HCT116 (cell line): ENCODE measurements around the gene PODNL1. TPM values are rescaled to one million over a fixed set of nuclear protein-coding genes. Genes with fewer than 3 reads are reported as not detected.

Experiments used
- ATAC-seq: fragments of 200-7000 bp; cut with Tn5 transposase; 2 replicates; pipeline ENCODE4 v1.9.1; 2020; ENCODE audit warnings: mild to moderate bottlenecking, moderate library complexity
- BruUV-seq: library from RNA; stranded (reverse); fragments of 400-500 nt; replicated peaks from 2 replicates; lab custom pipeline; 2021; lab: Mats Ljungman, UMichigan
- CTCF ChIA-PET: fragments of 300-600 bp; sonication (Branson Sonifier 250); formaldehyde crosslinking; loops from one replicate; lab custom pipeline; 2021; ENCODE audit warnings: antibody characterized with exemption; lab: Charles Lee
- POLR2A ChIA-PET: fragments of 300-600, 350-600 bp; sonication (Branson Sonifier 250); formaldehyde crosslinking; loops from one replicate; lab custom pipeline; 2021; ENCODE audit warnings: antibody characterized with exemption; lab: Charles Lee
- RAD21 ChIA-PET, 2 experiments: fragments of 300-600 bp; sonication (Branson Sonifier 250); formaldehyde crosslinking; loops; one replicate each; lab custom pipeline; 2023; ENCODE audit warnings: low total read pairs in 2 of 2; ENCODE audit not compliant: uncharacterized antibody in 2 of 2, unreplicated experiment in 2 of 2, low non-redundant PET in 1 of 2; lab: Charles Lee
- DNase-seq: peaks from one replicate; pipeline ENCODE4 v3.0.0-alpha.2; 2010; ENCODE audit warnings: low read depth, low spot score
- H2AFZ ChIP-seq: fragments of 200-600 bp; shearing (Covaris generic), sonication (generic); 2 replicates; pipeline ENCODE4 v1.6.1; 2017; ENCODE audit warnings: low read depth, mixed run types, mixed read lengths, antibody characterized with exemption, low read length; ENCODE audit not compliant: poor library complexity, severe bottlenecking
- H3K27ac ChIP-seq: 2 replicates; pipeline ENCODE4 v1.5.1; 2012; ENCODE audit warnings: low read depth, low read length
- H3K27me3 ChIP-seq: fragments of 200-600 bp; sonication (generic); 2 replicates; pipeline ENCODE4 v1.6.1; 2016; ENCODE audit warnings: mixed run types, low read length, mixed read lengths; ENCODE audit not compliant: insufficient read depth
- H3K36me3 ChIP-seq, 2 experiments: fragments of 200-500 bp in 1 of 2; fragments of 200-600 bp in 1 of 2; sonication (Bioruptor generic) in 1 of 2; sonication (generic) in 1 of 2; 2 replicates each; pipeline versions ENCODE4 v1.5.1 to v1.6.1; 2014 to 2016; ENCODE audit warnings: low read length in 2 of 2, inconsistent platforms in 1 of 2, mixed read lengths in 1 of 2, mixed run types in 1 of 2; ENCODE audit not compliant: insufficient read depth in 2 of 2, control insufficient read depth in 1 of 2
- H3K4me1 ChIP-seq, 2 experiments: fragments of 200-600 bp in 1 of 2; sonication (generic) in 1 of 2; 2 replicates each; pipeline versions ENCODE4 v1.5.1 to v1.6.1; 2012 to 2017; ENCODE audit warnings: low read length in 2 of 2, inconsistent platforms in 1 of 2, mild to moderate bottlenecking in 1 of 2, mixed read lengths in 1 of 2, mixed run types in 1 of 2, moderate library complexity in 1 of 2; ENCODE audit not compliant: insufficient read depth in 2 of 2, control insufficient read depth in 1 of 2
- H3K4me2 ChIP-seq: fragments of 200-600 bp; sonication (generic); 2 replicates; pipeline ENCODE4 v1.6.1; 2017; ENCODE audit warnings: mixed run types, low read length, mixed read lengths
- H3K4me3 ChIP-seq, 2 experiments: fragments of 200-600 bp in 1 of 2; sonication (generic) in 1 of 2; replicated peaks in 1 of 2; 2 replicates each; pipeline ENCODE4 v1.5.1; 2011 to 2016; ENCODE audit warnings: low read length in 2 of 2, control low read depth in 1 of 2, low read depth in 1 of 2, mild to moderate bottlenecking in 1 of 2, mixed read lengths in 1 of 2, mixed run types in 1 of 2
- H3K79me2 ChIP-seq: fragments of 200-600 bp; sonication (generic); 2 replicates; pipeline ENCODE4 v1.6.1; 2017; ENCODE audit warnings: mild to moderate bottlenecking, mixed run types, low read length, moderate library complexity, mixed read lengths; ENCODE audit not compliant: insufficient read depth
- H3K9ac ChIP-seq: fragments of 200-600 bp; sonication (generic); 2 replicates; pipeline ENCODE4 v1.6.1; 2016; ENCODE audit warnings: low read length, mixed read lengths
- H3K9me2 ChIP-seq: fragments of 200-600 bp; sonication (generic), shearing (Covaris generic); 2 replicates; pipeline ENCODE4 v1.6.1; 2017; ENCODE audit warnings: mixed run types, mild to moderate bottlenecking, moderate library complexity; ENCODE audit not compliant: insufficient read depth
- H3K9me3 ChIP-seq, 2 experiments: fragments of 200-500 bp in 1 of 2; fragments of 200-600 bp in 1 of 2; sonication (Bioruptor generic) in 1 of 2; sonication (generic) in 1 of 2; 2 replicates each; pipeline ENCODE4 v1.6.1; 2014 to 2017; ENCODE audit warnings: low read length in 2 of 2, mixed read lengths in 2 of 2, inconsistent platforms in 1 of 2, low read depth in 1 of 2, mild to moderate bottlenecking in 1 of 2, mixed run types in 1 of 2, moderate library complexity in 1 of 2; ENCODE audit not compliant: control insufficient read depth in 1 of 2, insufficient read depth in 1 of 2
- H4K20me1 ChIP-seq: fragments of 200-600 bp; sonication (generic), shearing (Covaris generic); 2 replicates; pipeline ENCODE4 v1.6.1; 2017; ENCODE audit warnings: mixed run types, mild to moderate bottlenecking, moderate library complexity; ENCODE audit not compliant: insufficient read depth
- ELF1 ChIP-seq: IDR thresholded peaks from 2 replicates; pipeline ENCODE4 v1.6.1; 2012; ENCODE audit warnings: low read depth, borderline replicate concordance
- EZH2 ChIP-seq: fragments of 200-600 bp; sonication (generic); IDR thresholded peaks from 2 replicates; pipeline ENCODE4 v1.6.1; 2017; ENCODE audit warnings: antibody characterized with exemption, mixed run types
- POLR2A ChIP-seq: IDR thresholded peaks from 2 replicates; pipeline ENCODE4 v1.7.0; 2011; ENCODE audit warnings: borderline replicate concordance; ENCODE audit not compliant: insufficient read depth, insufficient read length; ENCODE audit errors: extremely low read depth
- POLR2AphosphoS5 ChIP-seq: IDR thresholded peaks from 2 replicates; pipeline ENCODE4 v1.6.1; 2011; ENCODE audit warnings: mild to moderate bottlenecking, low read depth, low read length, moderate library complexity
- RAD21 ChIP-seq: IDR thresholded peaks from 2 replicates; pipeline ENCODE4 v1.6.1; 2012; ENCODE audit warnings: low read depth, mild to moderate bottlenecking
- SRF ChIP-seq: IDR thresholded peaks from 2 replicates; pipeline ENCODE4 v1.6.1; 2012; ENCODE audit warnings: low read depth
- TCF7L2 ChIP-seq: IDR thresholded peaks from 2 replicates; pipeline ENCODE4 v1.7.0; 2011; ENCODE audit warnings: borderline replicate concordance, inconsistent platforms; ENCODE audit not compliant: insufficient read depth, insufficient read length; ENCODE audit errors: extremely low read depth
- ZFX ChIP-seq: fragments of 450-650 bp; IDR thresholded peaks from 2 replicates; pipeline ENCODE4 v1.6.1; 2017
- intact Hi-C: fragments of 100-400 bp; cut with micrococcal nuclease; formaldehyde crosslinking; loops from 2 replicates; pipeline ENCODE4 v1.10.0; 2022
- total RNA-seq: library from RNA; stranded (reverse); gene quantifications from one replicate; pipeline ENCODE4 v1.2.1, GENCODE V29; 2021; ENCODE audit not compliant: unreplicated experiment
- TF ChIP-seq, protein P1 (sequence below): IDR thresholded peaks from 2 replicates; pipeline ENCODE4 v1.6.1; 2012
- TF ChIP-seq, protein P2 (sequence below): IDR thresholded peaks from 2 replicates; pipeline ENCODE4 v1.6.1; 2011; ENCODE audit warnings: mild to moderate bottlenecking, low read length, moderate library complexity; ENCODE audit not compliant: insufficient replicate concordance; ENCODE audit errors: extremely low read depth

Gene PODNL1
- total RNA-seq, 1 experiment from 2014 or later: 0.71 TPM

DNA sequence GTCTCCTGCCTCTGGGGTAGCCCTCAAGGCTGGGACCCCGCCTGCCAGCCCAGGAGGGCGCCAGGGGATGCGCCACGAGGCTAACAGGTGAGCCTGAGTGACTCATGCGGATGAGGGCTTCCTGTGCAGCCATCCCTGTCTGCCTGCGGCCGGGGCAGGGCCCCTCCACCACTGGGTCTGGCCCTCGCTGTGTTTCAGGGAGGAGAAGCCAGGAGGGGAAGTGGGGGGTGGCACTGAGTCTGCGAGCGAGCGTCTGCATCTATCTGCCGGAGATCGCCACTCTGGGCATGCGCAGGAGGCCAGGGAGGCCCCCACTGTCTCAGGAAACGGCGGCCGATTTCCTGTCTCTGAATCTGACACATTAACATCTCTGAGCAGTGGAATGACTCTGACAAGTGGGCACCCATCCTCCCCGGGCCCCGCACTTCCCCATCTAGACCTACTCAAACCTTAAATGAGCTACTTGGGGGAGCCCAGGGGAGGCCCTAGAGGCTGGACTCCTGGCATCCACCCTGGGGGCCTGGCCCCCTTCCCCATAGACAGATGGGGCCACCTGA lies 48.2 kb upstream of the PODNL1 start:
- H3K4me2 ChIP-seq: no peak overlapping the region
- no peaks in the 10 kb centered on the region for H3K9me3 ChIP-seq
- DNase-seq (no peak), ATAC-seq (0 out of 2 replicates have a peak, but pooled peaks have one; percentile 20)
- no peak overlapping the region for H3K4me3 ChIP-seq
- ChIA-PET RAD21 (no interaction called here), CTCF (no interaction called here), POLR2A (no interaction called here)
- no peaks in the 10 kb centered on the region for H3K79me2 ChIP-seq
- no peaks in the 10 kb centered on the region for H3K27me3 ChIP-seq
- H4K20me1 ChIP-seq: no peaks in the 10 kb centered on the region
- peaks cover 8 to 12% of the 10 kb centered on the region in 2 experiments; a peak in 3 of 4 replicates for H3K4me1 ChIP-seq
- H3K9ac ChIP-seq: no peak overlapping the region
- BruUV-seq: no TSS peak
- H3K36me3 ChIP-seq: peaks cover 0 to 4% of the 10 kb centered on the region in 2 experiments; a peak in 1 of 4 replicates
- H2AFZ ChIP-seq: no peak overlapping the region
- intact Hi-C loops: no loop called here
- H3K27ac ChIP-seq: no peak overlapping the region
- no peaks in the 10 kb centered on the region for H3K9me2 ChIP-seq
- no peak for TF ChIP-seq EZH2
- no peak for TF ChIP-seq ZFX
- TF ChIP-seq TCF7L2: no peak
- no peak for TF ChIP-seq POLR2AphosphoS5
- TF ChIP-seq POLR2A: no peak
- TF ChIP-seq ELF1: no peak

DNA sequence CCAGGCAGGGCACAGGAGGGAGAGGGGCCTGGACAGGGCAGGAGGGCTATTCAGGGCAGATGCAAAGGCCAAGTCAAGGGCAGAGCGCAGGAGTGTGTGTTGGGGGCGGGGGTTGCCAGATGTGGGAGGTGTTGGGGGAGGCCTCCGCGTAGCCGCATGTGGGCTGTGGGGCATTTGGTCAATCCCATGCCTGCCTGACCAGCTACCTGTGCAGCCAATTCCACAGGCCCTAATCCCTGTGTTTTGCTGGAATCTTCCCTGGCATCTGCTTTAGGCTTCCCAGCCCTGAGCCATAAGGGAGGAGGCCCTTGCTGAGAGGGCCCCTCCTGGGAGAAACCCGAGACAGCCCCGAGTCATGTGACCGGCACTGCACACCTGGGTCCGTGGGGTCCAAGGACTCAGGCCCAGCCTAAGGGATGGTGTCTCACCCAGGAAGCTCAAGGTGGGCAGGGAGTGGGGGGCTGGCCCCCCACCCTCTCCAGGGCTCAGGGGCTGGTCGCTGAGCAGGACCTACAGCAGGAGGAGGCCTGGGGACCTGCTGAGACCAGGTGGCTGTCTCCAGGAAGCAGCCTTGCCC lies 47.6 kb upstream of the PODNL1 start:
- no peak overlapping the region for H3K9ac ChIP-seq
- no peak overlapping the region for H3K4me2 ChIP-seq
- no peaks in the 10 kb centered on the region for H3K27me3 ChIP-seq
- H3K79me2 ChIP-seq: no peaks in the 10 kb centered on the region
- ChIA-PET POLR2A (no interaction called here), RAD21 (no interaction called here), CTCF (no interaction called here)
- H3K27ac ChIP-seq: no peak overlapping the region
- peaks cover 8 to 12% of the 10 kb centered on the region in 2 experiments; a peak in 3 of 4 replicates for H3K4me1 ChIP-seq
- TF ChIP-seq, protein P1, sequence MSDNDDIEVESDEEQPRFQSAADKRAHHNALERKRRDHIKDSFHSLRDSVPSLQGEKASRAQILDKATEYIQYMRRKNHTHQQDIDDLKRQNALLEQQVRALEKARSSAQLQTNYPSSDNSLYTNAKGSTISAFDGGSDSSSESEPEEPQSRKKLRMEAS: no peak
- TF ChIP-seq, protein P2, sequence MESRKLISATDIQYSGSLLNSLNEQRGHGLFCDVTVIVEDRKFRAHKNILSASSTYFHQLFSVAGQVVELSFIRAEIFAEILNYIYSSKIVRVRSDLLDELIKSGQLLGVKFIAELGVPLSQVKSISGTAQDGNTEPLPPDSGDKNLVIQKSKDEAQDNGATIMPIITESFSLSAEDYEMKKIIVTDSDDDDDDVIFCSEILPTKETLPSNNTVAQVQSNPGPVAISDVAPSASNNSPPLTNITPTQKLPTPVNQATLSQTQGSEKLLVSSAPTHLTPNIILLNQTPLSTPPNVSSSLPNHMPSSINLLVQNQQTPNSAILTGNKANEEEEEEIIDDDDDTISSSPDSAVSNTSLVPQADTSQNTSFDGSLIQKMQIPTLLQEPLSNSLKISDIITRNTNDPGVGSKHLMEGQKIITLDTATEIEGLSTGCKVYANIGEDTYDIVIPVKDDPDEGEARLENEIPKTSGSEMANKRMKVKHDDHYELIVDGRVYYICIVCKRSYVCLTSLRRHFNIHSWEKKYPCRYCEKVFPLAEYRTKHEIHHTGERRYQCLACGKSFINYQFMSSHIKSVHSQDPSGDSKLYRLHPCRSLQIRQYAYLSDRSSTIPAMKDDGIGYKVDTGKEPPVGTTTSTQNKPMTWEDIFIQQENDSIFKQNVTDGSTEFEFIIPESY: no peak
- TF ChIP-seq SRF: no peak
- TF ChIP-seq RAD21: no peak
- intact Hi-C loops: no loop called here
- H3K4me3 ChIP-seq: no peak overlapping the region
- no peaks in the 10 kb centered on the region for H4K20me1 ChIP-seq
- ATAC-seq (peak; percentile 23), DNase-seq (no peak)
- H3K9me2 ChIP-seq: no peaks in the 10 kb centered on the region
- H2AFZ ChIP-seq: no peak overlapping the region
- no peaks in the 10 kb centered on the region for H3K9me3 ChIP-seq
- H3K36me3 ChIP-seq: 0 out of 4 replicates have a peak, but pooled peaks cover 0 to under 1% of the 10 kb centered on the region in 2 experiments
- BruUV-seq: no TSS peak
